HG02981 (cell line): ENCODE measurements around the gene CXXC4.

Source experiments
- ATAC-seq: cut with Tn5 transposase; IDR thresholded peaks from one replicate; pipeline ENCODE4 v1.9.1; 2021; ENCODE audit warnings: mild to moderate bottlenecking, moderate library complexity; ENCODE audit not compliant: unreplicated experiment

The CXXC4 gene

DNA sequence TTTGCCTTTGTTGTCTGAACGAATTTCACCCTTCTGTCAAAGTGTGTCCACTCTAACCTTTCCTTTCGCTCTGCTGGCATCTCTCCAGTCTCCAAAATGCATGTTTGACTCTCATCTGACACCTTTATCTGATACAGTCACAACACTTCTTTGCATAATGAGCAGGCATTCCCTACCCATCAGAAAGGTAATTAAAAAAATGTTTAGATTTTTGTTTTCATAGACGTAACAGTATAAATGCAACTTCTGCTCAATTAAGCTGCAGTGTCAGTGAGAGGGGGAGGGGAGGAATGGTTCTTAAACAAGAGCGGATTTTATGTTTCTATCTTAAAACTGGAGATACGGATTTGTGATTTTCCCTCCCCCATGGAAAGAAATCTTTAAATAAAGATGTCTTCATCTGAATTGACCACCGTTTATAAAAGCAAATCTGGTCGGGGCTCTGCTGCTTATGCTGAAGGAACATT lies 70.2 kb downstream of the CXXC4 start:
- ATAC-seq: no peak

- no peak for ATAC-seq
Measured at GRCh38 chr4:104421566-104421965, 73.1 kb downstream of the CXXC4 start.

DNA sequence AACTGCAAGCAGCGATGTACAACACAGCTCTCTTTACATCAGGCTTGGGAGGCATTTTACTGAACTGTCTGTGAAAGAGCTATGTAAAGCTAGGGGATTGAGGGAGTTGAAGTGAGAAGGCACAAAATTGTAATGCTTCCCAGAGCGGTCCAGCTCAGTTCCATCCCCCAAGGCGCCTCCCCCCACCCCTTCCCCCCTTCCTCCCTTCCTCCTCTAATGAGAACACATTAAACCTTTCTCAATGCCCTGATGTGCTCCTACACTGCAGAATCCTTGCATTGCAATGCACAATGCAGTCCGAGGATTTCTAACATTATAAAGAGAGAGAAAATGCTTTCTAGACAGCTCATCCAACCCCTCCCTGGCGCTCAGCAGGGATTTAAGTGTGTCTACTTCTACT lies 73.9 kb downstream of the CXXC4 start:
- no peak for ATAC-seq
